GM12878 (cell line): ENCODE results near the gene CDCA3. TPM values are rescaled to one million over a fixed set of nuclear protein-coding genes. Genes with fewer than 3 reads are reported as not detected.
"Not testable (repeated sequence)": the region's sequence is repeated elsewhere in the genome, so short reads cannot be mapped to it uniquely, and the experiment has no call there.

Source experiments
- ATAC-seq: fragments of 200-7000 bp; cut with Tn5 transposase; 3 replicates; pipeline ENCODE4 v1.9.1; 2020; ENCODE audit warnings: mild to moderate bottlenecking, moderate library complexity
- BruUV-seq: library from RNA; stranded (reverse); fragments of 400-500 nt; replicated peaks from 2 replicates; lab custom pipeline; 2021; lab: Mats Ljungman, UMichigan
- CTCF ChIA-PET: fragments of 300-600 bp; sonication (Branson Sonifier 250); formaldehyde crosslinking; extraction: SDS; loops from one replicate; lab custom pipeline; 2021; ENCODE audit warnings: inconsistent platforms; lab: Yijun Ruan, JAX
- POLR2A ChIA-PET: fragments of 350-600 bp; formaldehyde crosslinking; extraction: SDS; loops from one replicate; lab custom pipeline; 2021; ENCODE audit warnings: inconsistent platforms; lab: Charles Lee
- RAD21 ChIA-PET: fragments of 300-600 bp; sonication (Branson Sonifier 250); formaldehyde crosslinking; loops from one replicate; lab custom pipeline; 2023; ENCODE audit warnings: antibody characterized with exemption; ENCODE audit not compliant: unreplicated experiment; lab: Charles Lee
- SMC1A ChIA-PET: fragments of 300-600 bp; sonication (Branson Sonifier 250); formaldehyde crosslinking; loops from one replicate; lab custom pipeline; 2023; ENCODE audit not compliant: unreplicated experiment, uncharacterized antibody; lab: Charles Lee
- DNase-seq: peaks from one replicate; pipeline ENCODE4 v3.0.0-alpha.2; 2011; ENCODE audit warnings: low read depth, low spot score
- FAIRE-seq: peaks from 3 replicates; lab custom pipeline; 2011; peaks lifted over from hg19 to GRCh38; lab: Jason Lieb, UNC
- H2AFZ ChIP-seq: 2 replicates; pipeline ENCODE4 v1.6.0; 2011; ENCODE audit warnings: low read depth, low read length, control low read depth; ENCODE audit not compliant: control insufficient read depth
- H3K27ac ChIP-seq: 2 replicates; pipeline ENCODE4 v1.5.1; 2011; ENCODE audit warnings: control low read depth; ENCODE audit not compliant: control insufficient read depth, insufficient read depth
- H3K27me3 ChIP-seq, 2 experiments: replicated peaks in 1 of 2; 2 replicates each; pipeline versions ENCODE4 v1.6.0 to v1.6.1; 2011; ENCODE audit warnings: low read length in 1 of 2; ENCODE audit not compliant: control insufficient read depth in 2 of 2, insufficient read depth in 2 of 2
- H3K36me3 ChIP-seq, 2 experiments: 2 replicates each; pipeline ENCODE4 v1.5.1; 2011; ENCODE audit warnings: low read length in 1 of 2; ENCODE audit not compliant: control insufficient read depth in 2 of 2, insufficient read depth in 2 of 2
- H3K4me1 ChIP-seq: 2 replicates; pipeline ENCODE4 v1.6.1; 2011; ENCODE audit warnings: mild to moderate bottlenecking, low read length, moderate library complexity, mixed read lengths; ENCODE audit not compliant: control insufficient read depth, insufficient read depth
- H3K4me2 ChIP-seq: 2 replicates; pipeline ENCODE4 v1.6.0; 2011; ENCODE audit warnings: control low read depth; ENCODE audit not compliant: control insufficient read depth, insufficient read depth
- H3K4me3 ChIP-seq: fragments of 200-600 bp; sonication (generic); 2 replicates; pipeline ENCODE4 v1.5.1; 2016
- H3K79me2 ChIP-seq: 2 replicates; pipeline ENCODE4 v1.6.0; 2011; ENCODE audit warnings: low read length; ENCODE audit not compliant: control insufficient read depth, insufficient read depth
- H3K9ac ChIP-seq: 2 replicates; pipeline ENCODE4 v1.8.0; 2011; ENCODE audit warnings: low read length, control low read depth, mixed read lengths; ENCODE audit not compliant: control insufficient read depth, insufficient read depth
- H3K9me3 ChIP-seq: replicated peaks from 3 replicates; pipeline ENCODE4 v1.5.1; 2011; ENCODE audit warnings: mild to moderate bottlenecking, low read length; ENCODE audit not compliant: control insufficient read depth, insufficient read depth
- H4K20me1 ChIP-seq: 2 replicates; pipeline ENCODE4 v1.6.0; 2011; ENCODE audit not compliant: control insufficient read depth, insufficient read depth
- FOS ChIP-seq: IDR thresholded peaks from 3 replicates; pipeline ENCODE4 v1.6.1; 2011; ENCODE audit warnings: borderline replicate concordance; ENCODE audit not compliant: insufficient read length; ENCODE audit errors: extremely low read depth
- HDAC6 ChIP-seq: fragments of 200-600 bp; sonication (generic); IDR thresholded peaks from one replicate; pipeline ENCODE4 v1.8.0; 2017; ENCODE audit warnings: antibody characterized with exemption; ENCODE audit not compliant: unreplicated experiment
- HDGF ChIP-seq: fragments of 450-650 bp; IDR thresholded peaks from 2 replicates; pipeline ENCODE4 v1.6.1; 2016; ENCODE audit warnings: antibody characterized with exemption
- IRF4 ChIP-seq: IDR thresholded peaks from 2 replicates; pipeline ENCODE4 v1.6.1; 2011; ENCODE audit warnings: low read depth, low read length
- KDM1A ChIP-seq: fragments of 200-600 bp; sonication (generic); IDR thresholded peaks from 2 replicates; pipeline ENCODE4 v1.6.1; 2016; ENCODE audit warnings: borderline replicate concordance
- MXI1 ChIP-seq: fragments of 150-350 bp; IDR thresholded peaks from 2 replicates; pipeline ENCODE4 v1.6.1; 2011; ENCODE audit warnings: low read depth, mild to moderate bottlenecking, inconsistent platforms, low read length, improper control_type of control experiment
- NFYB ChIP-seq: IDR thresholded peaks from 2 replicates; pipeline ENCODE4 v1.6.1; 2011; ENCODE audit warnings: low read depth, mild to moderate bottlenecking, low read length, improper control_type of control experiment, moderate library complexity; ENCODE audit not compliant: insufficient read depth
- PAX8 ChIP-seq: fragments of 450-650 bp; IDR thresholded peaks from 2 replicates; pipeline ENCODE4 v1.6.1; 2017; ENCODE audit warnings: mild to moderate bottlenecking, moderate library complexity
- WRNIP1 ChIP-seq: IDR thresholded peaks from 2 replicates; pipeline ENCODE4 v1.6.1; 2011; ENCODE audit warnings: low read depth, low read length, improper control_type of control experiment, borderline replicate concordance
- ZNF592 ChIP-seq: fragments of 450-650 bp; IDR thresholded peaks from 2 replicates; pipeline ENCODE4 v1.6.1; 2017; ENCODE audit warnings: mild to moderate bottlenecking, moderate library complexity
- WGBS: methylation state at CpG from one replicate; pipeline ENCODE4 v1.1.6; 2016; ENCODE audit warnings: low lambda C conversion rate; ENCODE audit not compliant: insufficient replicate concordance, insufficient coverage; ENCODE audit errors: missing lambda C conversion rate; 5-methylcytosine and 5-hydroxymethylcytosine counted together
- in situ Hi-C: fragments of 300-500 bp; cut with MboI; formaldehyde crosslinking; loops from 9 replicates; pipeline ENCODE4 v1.14.3; 2018; ENCODE audit warnings: mixed read lengths
- intact Hi-C: fragments of 100-400 bp; cut with micrococcal nuclease; formaldehyde crosslinking; loops from one replicate; pipeline ENCODE4 v1.14.2; 2022; ENCODE audit not compliant: unreplicated experiment
- polyA plus RNA-seq, 11 experiments: library from polyadenylated mRNA; depleted of rRNA in 4 of 11; unstranded in 6 of 11; stranded (reverse) in 5 of 11; fragments of >200 nt; fragmentation: Nextera tagmentation in 4 of 11; fragmentation: Illumina TruSeq in 1 of 11; extraction: Ambion mirVana in 4 of 11; extraction: Trizol in 1 of 11; gene quantifications; 1 replicate in 1 of 11; 2 replicates in 10 of 11; pipeline versions ENCODE4 v1.2.1 to v1.2.3, GENCODE V29; 2011 to 2016; ENCODE audit warnings: inconsistent platforms in 2 of 11, missing spikeins in 2 of 11, low read depth in 1 of 11
- total RNA-seq, 4 experiments: library from RNA; depleted of rRNA in 3 of 4; stranded (reverse); fragments of >200 nt in 3 of 4; fragmentation: Illumina TruSeq in 1 of 4; extraction: Trizol in 1 of 4; gene quantifications; 2 replicates each; pipeline versions ENCODE4 v1.2.1 to v1.2.3, GENCODE V29; 2013 to 2021

Gene CDCA3
- total and polyA plus RNA-seq, 10 of the 15 experiments (the other 5 are each of a cell fraction or from before 2014, with no cell fraction given) = 34.5 to 148 (median 97.4) TPM

- peaks cover 15% of the 10 kb centered on the region for H4K20me1 ChIP-seq
- H3K27me3 ChIP-seq = no peaks in the 10 kb centered on the region
- TF ChIP-seq ZNF592 = no peak
- TF ChIP-seq HDAC6 = no peak
- no peak for TF ChIP-seq NFYB
- no peak for TF ChIP-seq IRF4
- TF ChIP-seq HDGF = no peak
- no peak for TF ChIP-seq PAX8
- TF ChIP-seq MXI1 = no peak
- TF ChIP-seq WRNIP1 = no peak
- TF ChIP-seq FOS = no peak
- TF ChIP-seq KDM1A = no peak
- H3K4me2 ChIP-seq = peak overlapping the region; percentile 98
- ChIA-PET SMC1A (interaction anchor here (1.3 to 5.3 kb wide), 2 partner anchors 13 to 25 kb away, joined by 4 to 42 read pairs; partner anchors contain the start of genes CDCA3 and USP5), RAD21 (interaction anchor here (0.6 to 5.6 kb wide), 5 partner anchors 14 to 243 kb away, joined by 3 to 42 read pairs (median 4); partner anchors contain the start of genes C1RL, CDCA3 and USP5), POLR2A (interaction anchor here (1.1 to 5.7 kb wide), 6 partner anchors 14 to 142 kb away, joined by 3 to 84 read pairs (median 6); partner anchors contain the start of genes C12orf57, CDCA3, COPS7A and MLF2), CTCF (interaction anchor here (0.5 to 9.5 kb wide), 6 partner anchors 9 to 328 kb away, joined by 3 to 173 read pairs (median 13); partner anchors contain the start of genes CDCA3 and USP5)
- H3K4me1 ChIP-seq = peaks cover 25% of the 10 kb centered on the region
- DNase-seq (no peak), ATAC-seq (no peak), FAIRE-seq (no peak)
- peak overlapping the region; percentile 100; the same call in 1 of the 2 replicates for H3K4me3 ChIP-seq
- no TSS peak for BruUV-seq
- H3K27ac ChIP-seq = no peak overlapping the region
- no peaks in the 10 kb centered on the region for H3K9me3 ChIP-seq
- H3K9ac ChIP-seq = peak overlapping the region; percentile 72; the same call in 1 of the 2 replicates
- peaks cover 33% of the 10 kb centered on the region for H3K79me2 ChIP-seq
- peaks cover 27 to 35% of the 10 kb centered on the region in 2 experiments for H3K36me3 ChIP-seq
- 0 out of 2 replicates have a peak overlapping the region, but pooled peaks have one; percentile 87 for H2AFZ ChIP-seq
- intact Hi-C loops (no loop called here), in situ Hi-C loops (no loop called here)
- WGBS = 78% methylated on average over 19 of the region's 19 CpGs
These were observed 15.3 kb upstream of the CDCA3 start for GRCh38 chr12:6866163-6866919.

GRCh38 chr12:6865307-6865706 lies 14.2 kb upstream of the CDCA3 start:
- WGBS = 97% methylated on average over 5 of the region's 5 CpGs
- H3K9me3 ChIP-seq, FAIRE-seq, H3K4me3 ChIP-seq, intact Hi-C loops, ATAC-seq, H3K4me2 ChIP-seq, H3K27ac ChIP-seq, H3K27me3 ChIP-seq, H2AFZ ChIP-seq, BruUV-seq, in situ Hi-C loops, H3K9ac ChIP-seq, DNase-seq: not testable (repeated sequence)
- Histone ChIP-seq H3K79me2 (peaks cover 32% of the 10 kb centered on the region), H3K36me3 (peaks cover 27 to 34% of the 10 kb centered on the region in 2 experiments), H4K20me1 (peaks cover 13% of the 10 kb centered on the region), H3K4me1 (peaks cover 17% of the 10 kb centered on the region)
- ChIA-PET POLR2A (interaction anchor here (0.5 to 5.7 kb wide), 3 partner anchors 13 to 423 kb away, joined by 3 to 84 read pairs (median 5); partner anchors contain the start of genes CDCA3 and USP5), RAD21 (interaction anchor here (5.6 kb wide), 1 partner anchor 12 kb away, joined by 42 read pairs; the partner anchor contains the start of genes CDCA3 and USP5), CTCF (interaction anchor here (0.6 to 9.5 kb wide), 4 partner anchors 14 to 73 kb away, joined by 3 to 173 read pairs (median 4); partner anchors contain the start of genes CDCA3 and USP5), SMC1A (interaction anchor here (5.3 kb wide), 1 partner anchor 12 kb away, joined by 42 read pairs; the partner anchor contains the start of genes CDCA3 and USP5)
